Fibroblast of lung (primary cell): ENCODE measurements around the gene KLRC2.

ENCODE experiments used
- EZH2 ChIP-seq: IDR thresholded peaks from 2 replicates; pipeline ENCODE4 v1.5.1; 2012; ENCODE audit warnings: low read length, control low read depth, mild to moderate bottlenecking; ENCODE audit errors: missing control alignments
- TF ChIP-seq, protein P1 (sequence below), 2 donors: IDR thresholded peaks in 1 of 2; conservative IDR thresholded peaks in 1 of 2; 1 replicate in 1 of 2; 2 replicates in 1 of 2; pipeline ENCODE4 v1.5.1; 2011 to 2012; ENCODE audit warnings: low read length in 2 of 2, control low read depth in 1 of 2, inconsistent platforms in 1 of 2, low read depth in 1 of 2, mild to moderate bottlenecking in 1 of 2

DNA sequence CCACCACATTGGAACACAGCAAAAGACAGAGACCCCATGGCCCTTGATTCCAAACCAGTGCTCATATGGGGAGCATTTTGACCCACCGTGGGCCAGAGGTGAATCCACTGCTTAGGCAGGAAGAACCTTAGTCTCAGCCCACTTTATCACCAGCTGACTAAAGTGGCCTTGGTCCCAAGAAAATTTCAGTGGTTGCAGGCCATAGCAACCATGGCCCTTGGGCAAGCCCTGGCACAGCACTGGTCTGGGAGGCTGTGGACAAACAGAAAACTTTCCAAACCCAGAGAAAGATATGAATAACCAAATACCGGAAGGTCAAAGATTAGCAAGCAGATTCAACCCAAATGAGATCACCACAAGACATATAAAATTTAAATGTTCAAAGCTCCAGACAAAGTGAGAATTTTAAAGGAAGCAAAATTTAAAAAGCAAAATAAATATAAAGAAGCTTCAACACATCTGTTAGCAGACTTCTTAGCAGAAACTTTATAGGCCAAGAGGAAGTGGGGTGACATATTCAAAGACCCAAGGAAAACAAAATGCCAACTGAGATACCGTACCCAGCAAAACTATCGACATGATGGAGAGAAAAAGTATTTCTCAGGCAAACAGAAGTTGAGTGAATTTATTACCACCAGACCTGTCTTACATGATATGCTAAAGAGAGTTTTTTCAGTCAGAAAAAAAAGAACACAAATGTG is 53.7 kb downstream of the KLRC2 start:
- TF ChIP-seq, protein P1, sequence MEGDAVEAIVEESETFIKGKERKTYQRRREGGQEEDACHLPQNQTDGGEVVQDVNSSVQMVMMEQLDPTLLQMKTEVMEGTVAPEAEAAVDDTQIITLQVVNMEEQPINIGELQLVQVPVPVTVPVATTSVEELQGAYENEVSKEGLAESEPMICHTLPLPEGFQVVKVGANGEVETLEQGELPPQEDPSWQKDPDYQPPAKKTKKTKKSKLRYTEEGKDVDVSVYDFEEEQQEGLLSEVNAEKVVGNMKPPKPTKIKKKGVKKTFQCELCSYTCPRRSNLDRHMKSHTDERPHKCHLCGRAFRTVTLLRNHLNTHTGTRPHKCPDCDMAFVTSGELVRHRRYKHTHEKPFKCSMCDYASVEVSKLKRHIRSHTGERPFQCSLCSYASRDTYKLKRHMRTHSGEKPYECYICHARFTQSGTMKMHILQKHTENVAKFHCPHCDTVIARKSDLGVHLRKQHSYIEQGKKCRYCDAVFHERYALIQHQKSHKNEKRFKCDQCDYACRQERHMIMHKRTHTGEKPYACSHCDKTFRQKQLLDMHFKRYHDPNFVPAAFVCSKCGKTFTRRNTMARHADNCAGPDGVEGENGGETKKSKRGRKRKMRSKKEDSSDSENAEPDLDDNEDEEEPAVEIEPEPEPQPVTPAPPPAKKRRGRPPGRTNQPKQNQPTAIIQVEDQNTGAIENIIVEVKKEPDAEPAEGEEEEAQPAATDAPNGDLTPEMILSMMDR (conservative IDR thresholded peaks at IDR 0.05 in 1 of 2, IDR thresholded peaks at IDR 0.05 in 1 of 2; ENCODE audit: low read depth in 1 of 2, low read length in 2 of 2) = no peak
- no peak for TF ChIP-seq EZH2
